ENCODE results near the gene MED9.

Gene MED9

GRCh38 chr17:17514993-17515933, 38.5 kb downstream of the MED9 start:
- no peak for DNase-seq (ENCODE audit: extremely low read depth, low read depth)
- H3K4me3 ChIP-seq (replicated peaks; ENCODE audit: low read depth, low read length): no peak overlapping the region
- TF ChIP-seq, protein P1, sequence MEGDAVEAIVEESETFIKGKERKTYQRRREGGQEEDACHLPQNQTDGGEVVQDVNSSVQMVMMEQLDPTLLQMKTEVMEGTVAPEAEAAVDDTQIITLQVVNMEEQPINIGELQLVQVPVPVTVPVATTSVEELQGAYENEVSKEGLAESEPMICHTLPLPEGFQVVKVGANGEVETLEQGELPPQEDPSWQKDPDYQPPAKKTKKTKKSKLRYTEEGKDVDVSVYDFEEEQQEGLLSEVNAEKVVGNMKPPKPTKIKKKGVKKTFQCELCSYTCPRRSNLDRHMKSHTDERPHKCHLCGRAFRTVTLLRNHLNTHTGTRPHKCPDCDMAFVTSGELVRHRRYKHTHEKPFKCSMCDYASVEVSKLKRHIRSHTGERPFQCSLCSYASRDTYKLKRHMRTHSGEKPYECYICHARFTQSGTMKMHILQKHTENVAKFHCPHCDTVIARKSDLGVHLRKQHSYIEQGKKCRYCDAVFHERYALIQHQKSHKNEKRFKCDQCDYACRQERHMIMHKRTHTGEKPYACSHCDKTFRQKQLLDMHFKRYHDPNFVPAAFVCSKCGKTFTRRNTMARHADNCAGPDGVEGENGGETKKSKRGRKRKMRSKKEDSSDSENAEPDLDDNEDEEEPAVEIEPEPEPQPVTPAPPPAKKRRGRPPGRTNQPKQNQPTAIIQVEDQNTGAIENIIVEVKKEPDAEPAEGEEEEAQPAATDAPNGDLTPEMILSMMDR (IDR thresholded peaks at IDR 0.05; ENCODE audit: low read depth, low read length, missing control alignments): no peak

GRCh38 chr17:17515934-17516930, 39.4 kb downstream of the MED9 start:
- DNase-seq (ENCODE audit: extremely low read depth, low read depth): no peak
- no peak overlapping the region for H3K4me3 ChIP-seq (replicated peaks; ENCODE audit: low read depth, low read length)
- TF ChIP-seq, protein P1 (IDR thresholded peaks at IDR 0.05; ENCODE audit: low read depth, low read length, missing control alignments): no peak

DNA sequence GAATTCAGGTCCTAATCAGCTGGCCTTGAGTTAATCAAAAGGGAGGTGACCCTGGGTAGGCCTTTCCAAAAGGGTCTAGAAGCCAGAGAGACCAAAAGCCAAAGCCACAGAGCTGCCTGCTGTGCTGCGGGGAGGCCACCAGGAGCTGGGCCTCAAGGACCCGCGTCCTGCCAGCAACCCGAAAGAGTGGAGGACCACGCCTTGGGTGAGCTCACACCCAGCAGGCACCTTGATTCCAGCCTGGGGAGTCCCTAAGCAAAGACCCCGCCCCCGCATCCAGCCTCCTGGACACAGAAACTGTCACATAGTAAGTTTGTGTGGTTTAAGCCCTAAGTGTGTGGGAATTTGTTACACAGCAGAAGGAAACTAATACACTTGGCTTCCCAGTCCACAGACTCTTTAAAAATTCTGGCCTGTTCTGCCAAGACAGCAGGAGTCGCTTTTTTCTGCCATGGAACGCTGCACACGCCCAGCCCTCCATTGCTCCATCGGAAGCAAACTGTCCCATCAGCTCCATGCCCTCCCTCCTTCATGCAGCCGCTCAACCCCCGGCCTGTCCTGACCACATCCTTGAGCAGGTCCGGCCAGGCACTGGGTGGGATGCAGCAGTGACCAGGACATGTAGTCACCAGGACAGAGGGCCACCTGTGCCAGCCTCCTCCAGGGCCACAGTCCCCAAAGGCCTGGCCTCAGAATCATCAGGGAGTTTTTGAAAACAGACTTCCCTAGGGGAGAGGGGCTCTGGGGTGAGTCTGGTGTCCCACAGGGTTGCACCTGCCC, 40.3 kb downstream of the MED9 start:
- H3K4me3 ChIP-seq (replicated peaks; ENCODE audit: low read depth, low read length): no peak overlapping the region
- DNase-seq (ENCODE audit: extremely low read depth, low read depth): no peak
- TF ChIP-seq, protein P1 (IDR thresholded peaks at IDR 0.05; ENCODE audit: low read depth, low read length, missing control alignments): no peak

- TF ChIP-seq, protein P1 (IDR thresholded peaks at IDR 0.05; ENCODE audit: low read depth, low read length, missing control alignments): no peak
- DNase-seq (ENCODE audit: extremely low read depth, low read depth): no peak
- H3K4me3 ChIP-seq (replicated peaks; ENCODE audit: low read depth, low read length): no peak overlapping the region
Measured at GRCh38 chr17:17518014-17518413, 41.2 kb downstream of the MED9 start.

DNA sequence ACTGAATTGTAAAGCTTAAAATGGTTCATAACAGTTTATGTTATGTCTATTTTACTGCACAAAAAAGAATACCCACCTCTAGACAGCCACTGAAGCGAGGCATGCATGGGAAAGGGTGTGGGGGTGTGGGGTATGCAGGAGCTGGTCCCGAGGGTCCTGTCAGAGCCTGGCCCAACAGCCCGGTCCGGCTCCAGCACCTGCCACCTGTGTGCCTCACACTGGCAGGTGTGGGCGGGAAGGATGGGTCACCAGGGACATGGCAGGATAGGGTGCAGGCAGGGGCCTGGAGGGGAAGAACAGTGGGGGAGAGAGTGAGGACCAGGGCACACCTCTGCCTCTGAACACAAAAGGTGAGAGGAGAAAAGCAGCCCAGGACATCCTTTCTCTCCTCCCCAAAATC, 42.2 kb downstream of the MED9 start:
- no peak overlapping the region for H3K4me3 ChIP-seq (replicated peaks; ENCODE audit: low read depth, low read length)

More for the DNA sequence above, 42.2 kb downstream of the MED9 start:
- no peak for DNase-seq (ENCODE audit: extremely low read depth, low read depth)
- TF ChIP-seq, protein P1 (IDR thresholded peaks at IDR 0.05; ENCODE audit: low read depth, low read length, missing control alignments): no peak

Measured in HFF-Myc (cell line).